Dedifferentiated amniotic fluid mesenchymal stem cell (primary cell): ENCODE results near the gene RTN4RL1.

Source experiments
- DNase-seq: peaks from one replicate; pipeline ENCODE4 v3.0.0-alpha.2; 2016; ENCODE audit errors: extremely low spot score

RTN4RL1 gene

GRCh38 chr17:2047590-2047989, 22.5 kb upstream of the RTN4RL1 start:
- DNase-seq = no peak

DNA sequence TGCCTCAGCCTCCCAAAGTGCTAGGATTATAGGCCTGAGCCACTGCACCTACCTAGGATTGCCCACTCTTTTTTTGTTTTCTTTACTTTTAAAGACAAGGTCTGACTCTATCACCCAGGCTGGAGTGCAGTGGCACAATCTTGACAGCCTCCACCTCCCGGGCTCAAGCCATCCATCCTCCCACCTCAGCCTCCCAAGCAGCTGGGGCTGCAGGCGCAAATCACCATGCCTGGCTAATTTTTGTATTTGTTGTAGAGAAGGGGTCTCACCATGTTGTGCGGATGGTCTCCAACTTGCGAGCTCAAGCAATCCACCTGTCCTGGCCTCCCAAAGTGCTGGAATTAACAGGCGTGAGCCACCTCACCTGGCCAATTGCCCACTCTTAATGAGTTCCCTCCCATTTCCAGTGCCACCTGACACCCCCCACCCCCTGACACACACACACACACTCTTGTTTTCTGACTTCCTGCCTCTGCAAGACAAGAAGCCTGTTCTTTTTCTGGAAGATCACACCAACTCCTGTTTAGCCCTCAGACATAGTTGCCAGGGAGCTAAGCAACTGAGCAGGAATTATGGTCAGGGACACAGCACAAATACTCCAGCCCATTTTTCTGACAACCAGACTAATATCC, 19.2 kb upstream of the RTN4RL1 start:
- DNase-seq = no peak

- peak; percentile 57 for DNase-seq
These were observed 18.7 kb upstream of the RTN4RL1 start for GRCh38 chr17:2043785-2044184.

DNA sequence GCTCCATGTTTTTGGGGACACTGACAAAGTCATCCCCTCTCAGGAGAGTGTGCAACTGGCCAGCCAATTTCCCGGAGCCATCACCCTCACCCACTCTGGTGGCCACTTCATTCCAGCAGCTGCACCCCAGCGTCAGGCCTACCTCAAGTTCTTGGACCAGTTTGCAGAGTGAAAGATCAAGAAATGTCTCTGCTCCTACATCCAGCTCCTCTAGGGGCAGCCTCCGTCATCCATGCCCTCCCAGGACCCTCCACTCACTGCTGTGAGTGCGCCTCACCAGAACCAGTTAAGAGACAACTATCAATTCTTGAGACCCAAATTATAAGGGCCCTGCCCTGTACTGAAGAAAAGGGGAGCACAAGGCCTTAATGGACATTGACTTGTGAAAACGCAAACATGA, 17.8 kb upstream of the RTN4RL1 start:
- no peak for DNase-seq

DNA sequence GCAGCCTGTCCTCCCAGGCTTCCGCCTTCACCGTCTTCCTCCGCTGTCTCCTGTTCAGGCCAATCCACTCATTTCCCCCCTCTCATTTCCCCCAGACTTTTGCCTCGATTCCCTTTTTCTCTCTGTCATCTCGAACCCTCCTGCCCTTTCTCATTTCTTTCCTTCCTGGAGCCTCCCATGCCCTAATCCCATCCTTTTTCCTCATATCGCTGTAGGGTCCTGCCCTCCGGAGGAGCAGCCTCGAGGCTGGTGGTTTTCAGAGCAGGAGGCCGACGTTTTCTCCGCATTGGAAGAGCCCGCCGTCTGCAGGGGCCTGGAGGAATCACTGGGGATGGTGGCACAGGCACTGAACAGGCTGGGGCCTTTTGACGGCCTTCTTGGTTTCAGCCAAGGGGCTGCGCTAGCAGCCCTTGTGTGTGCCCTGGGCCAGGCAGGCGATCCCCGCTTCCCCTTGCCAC, 17.3 kb upstream of the RTN4RL1 start:
- peak; percentile 37 for DNase-seq

DNA sequence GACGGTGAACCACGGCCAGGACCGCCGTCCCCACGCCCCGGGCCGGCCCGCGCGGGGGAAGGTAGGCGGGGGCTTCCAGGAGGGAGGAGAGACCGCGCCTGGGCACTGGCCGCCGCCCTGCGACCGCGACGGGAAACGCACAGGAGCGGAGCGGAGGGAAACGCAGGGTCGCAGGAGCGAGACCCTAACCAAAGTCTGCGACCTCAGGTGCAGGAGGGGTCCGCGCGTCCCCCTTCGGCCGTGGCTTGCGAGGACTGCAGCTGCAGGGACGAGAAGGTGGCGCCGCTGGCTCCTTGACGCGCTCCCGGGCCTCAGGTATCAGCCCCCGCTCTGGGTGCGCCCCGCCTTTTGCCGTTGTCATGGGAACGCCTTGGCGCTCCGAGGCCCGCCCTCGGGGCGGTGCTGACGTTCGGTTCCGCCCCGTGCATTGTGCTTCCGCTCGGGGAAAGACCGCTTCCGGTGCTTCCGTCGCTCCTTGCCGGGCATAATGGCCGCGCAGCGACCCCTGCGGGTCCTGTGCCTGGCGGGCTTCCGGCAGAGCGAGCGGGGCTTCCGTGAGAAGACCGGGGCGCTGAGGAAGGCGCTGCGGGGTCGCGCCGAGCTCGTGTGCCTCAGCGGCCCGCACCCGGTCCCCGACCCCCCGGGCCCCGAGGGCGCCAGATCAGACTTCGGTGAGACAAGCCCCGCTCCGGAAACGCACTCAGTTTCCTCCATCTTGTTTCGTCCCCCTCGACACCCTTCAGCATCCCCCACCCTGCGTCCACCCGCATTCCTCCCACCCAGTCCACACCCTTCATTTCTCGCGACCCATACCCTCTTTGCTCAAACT, 16.6 kb upstream of the RTN4RL1 start, which contains the start of gene OVCA2:
OVCA2 (plus strand) TSS at position 462 of the 829 bp plus-strand sequence; CDS start at position 488, 26 bp downstream.
- DNase-seq = peak; percentile 90

DNA sequence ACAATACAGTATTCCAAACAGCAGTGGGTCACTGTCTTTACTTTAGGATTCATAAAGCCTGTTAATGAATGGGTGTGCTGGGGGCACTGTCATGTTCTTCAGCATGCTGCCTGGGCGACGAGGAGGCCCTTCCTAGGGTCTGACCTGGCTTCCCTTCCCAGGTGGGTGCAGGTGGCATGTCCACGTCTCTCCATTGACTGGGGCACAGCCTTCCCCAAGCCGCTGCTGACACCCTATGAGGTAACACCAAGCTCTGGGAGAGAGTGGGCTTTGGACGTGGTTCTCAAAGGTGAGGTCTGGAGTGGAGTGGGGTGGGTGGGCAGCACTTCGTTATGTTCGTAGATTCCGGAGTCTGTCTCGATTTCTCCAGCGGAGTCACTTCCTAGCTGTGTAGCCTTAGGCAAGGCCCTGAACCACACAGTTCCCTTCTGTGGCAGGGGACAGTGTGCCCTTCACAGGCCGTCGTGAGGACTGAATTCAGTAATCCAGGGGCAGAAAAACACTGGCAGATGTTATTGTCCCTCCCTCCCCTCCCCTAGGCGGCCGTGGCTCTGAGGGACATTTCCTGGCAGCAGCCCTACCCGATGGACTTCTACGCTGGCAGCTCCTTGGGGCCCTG, 15.9 kb upstream of the RTN4RL1 start:
- DNase-seq = no peak

- no peak for DNase-seq
These were observed 15.2 kb upstream of the RTN4RL1 start for GRCh38 chr17:2040219-2040827.

DNA sequence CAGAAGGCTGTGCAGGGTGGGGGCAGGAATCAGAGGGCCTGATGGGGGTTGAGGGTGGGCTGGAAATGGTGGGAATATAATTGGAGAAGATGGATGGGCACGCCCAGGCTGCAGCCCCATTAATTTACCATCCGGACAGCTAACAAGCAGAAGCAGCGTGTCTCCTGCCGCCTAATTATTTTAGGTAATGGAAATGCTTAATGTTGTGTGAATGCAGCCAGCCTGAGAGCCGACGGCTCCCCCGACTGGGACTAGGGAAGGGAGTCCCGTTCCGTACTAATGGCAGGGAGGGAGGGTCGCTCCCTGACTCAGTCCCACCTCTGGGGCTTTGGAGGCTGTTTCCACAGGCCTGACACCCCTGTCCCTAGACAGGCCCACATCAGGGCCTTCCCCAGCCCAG, 12.0 kb upstream of the RTN4RL1 start:
- DNase-seq = no peak

GRCh38 chr17:2035541-2036488, 10.7 kb upstream of the RTN4RL1 start:
- no peak for DNase-seq

- DNase-seq = no peak
These were observed 9.8 kb upstream of the RTN4RL1 start for GRCh38 chr17:2034806-2035540.

- no peak for DNase-seq
These were observed 9.0 kb upstream of the RTN4RL1 start for GRCh38 chr17:2034157-2034556.

DNA sequence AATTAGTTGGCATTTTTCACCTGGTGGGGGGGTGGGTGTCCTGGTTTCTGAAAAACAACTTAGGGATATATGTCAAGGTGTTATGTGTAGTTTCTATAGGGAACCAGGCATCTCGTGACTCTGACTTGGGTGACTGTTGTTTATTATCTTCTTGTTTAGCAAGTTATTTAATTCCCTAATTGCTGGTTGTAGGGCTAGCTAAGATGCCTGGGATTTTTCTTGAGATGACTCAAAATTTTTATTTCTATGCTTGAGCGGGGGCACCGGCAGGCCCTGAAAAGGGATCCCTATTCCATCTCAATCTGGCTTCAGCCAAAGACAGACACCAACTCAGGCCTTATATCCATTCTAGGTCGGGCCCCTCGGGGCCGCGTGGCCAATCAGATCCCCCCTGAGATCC, 8.0 kb upstream of the RTN4RL1 start:
- DNase-seq = no peak

DNA sequence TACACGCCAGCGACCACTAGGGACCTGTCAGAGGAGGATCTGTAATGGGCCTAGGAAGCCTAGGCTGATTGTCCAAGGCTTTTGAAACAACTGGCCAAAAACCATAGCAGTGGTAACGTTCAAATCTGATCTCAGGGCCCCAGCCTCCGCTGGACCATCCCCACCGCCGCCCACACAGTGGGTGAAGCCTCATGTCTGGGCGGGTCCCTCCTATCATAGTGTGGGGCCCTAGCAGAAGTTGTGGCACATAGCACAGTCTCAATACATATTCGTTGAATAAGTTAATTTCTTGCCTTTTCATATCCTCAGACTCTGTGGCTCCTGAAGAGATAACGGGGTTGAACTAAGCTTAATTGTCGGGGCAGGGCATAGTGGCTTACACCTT, 5.6 kb upstream of the RTN4RL1 start:
- DNase-seq = no peak

DNA sequence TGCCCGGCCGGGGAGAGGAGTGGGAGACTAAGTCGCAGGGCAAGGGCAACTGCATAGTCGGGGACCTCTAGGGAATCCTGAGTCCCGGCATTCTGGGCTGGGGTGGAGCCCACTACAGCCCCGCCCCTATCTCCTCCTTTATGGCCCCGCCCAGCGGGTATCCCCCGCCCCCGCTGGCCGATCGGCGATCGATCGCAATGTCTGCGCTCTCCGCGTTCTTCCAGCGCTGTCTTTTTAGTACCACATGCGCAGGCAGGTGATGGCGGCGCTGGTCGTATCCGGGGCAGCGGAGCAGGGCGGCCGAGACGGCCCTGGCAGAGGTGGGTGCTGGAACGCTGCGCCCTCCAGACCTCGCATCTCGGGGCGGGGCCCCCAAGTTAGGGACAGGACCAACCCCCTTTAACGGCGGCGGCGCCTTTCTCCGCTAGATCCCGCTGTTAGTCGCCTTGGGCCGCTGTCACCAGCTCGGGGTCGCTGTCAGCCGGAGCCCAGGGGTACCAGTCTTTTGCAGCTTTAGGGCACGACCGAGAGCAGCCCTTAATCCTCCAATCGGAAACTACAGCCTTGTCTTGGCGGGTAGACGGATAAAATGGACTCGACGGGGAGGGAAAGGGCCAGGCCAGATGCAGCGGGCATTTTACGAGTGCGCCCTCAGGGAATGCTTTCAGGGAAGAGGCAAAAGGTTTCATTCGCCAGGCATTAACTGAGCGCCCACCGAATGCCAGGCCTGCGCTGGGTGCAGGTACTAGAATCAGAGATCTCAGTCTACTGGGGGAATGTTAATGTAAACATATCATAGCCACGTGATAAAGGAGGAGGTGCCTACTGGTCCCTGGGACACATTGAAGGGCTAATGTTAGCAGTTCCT, 5.0 kb upstream of the RTN4RL1 start, which contains the start of gene DPH1:
DPH1 (plus strand) TSS at position 243 of the 868 bp plus-strand sequence; CDS start at position 260, 17 bp downstream.
- peak; percentile 83 for DNase-seq

DNA sequence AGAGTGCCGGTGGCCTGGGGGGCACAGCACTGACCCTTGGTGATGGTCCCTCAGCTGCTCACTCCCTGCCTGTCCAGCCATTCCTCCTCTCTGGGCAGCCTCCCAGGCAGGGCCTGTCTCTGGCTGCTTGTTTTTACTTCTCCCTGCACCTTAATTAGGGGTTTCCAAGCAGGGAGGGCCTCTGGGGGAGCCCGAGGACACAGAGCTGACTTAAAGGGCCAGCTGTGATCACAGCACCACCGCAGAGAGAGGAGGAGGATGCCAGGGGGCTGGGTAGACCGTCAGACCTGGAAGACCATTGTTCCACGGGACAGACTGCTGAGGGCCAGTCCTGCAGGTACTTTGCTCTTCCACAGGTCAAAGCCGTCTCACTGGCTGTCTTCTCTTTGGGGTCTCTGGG, 3.6 kb upstream of the RTN4RL1 start:
- DNase-seq = no peak

DNA sequence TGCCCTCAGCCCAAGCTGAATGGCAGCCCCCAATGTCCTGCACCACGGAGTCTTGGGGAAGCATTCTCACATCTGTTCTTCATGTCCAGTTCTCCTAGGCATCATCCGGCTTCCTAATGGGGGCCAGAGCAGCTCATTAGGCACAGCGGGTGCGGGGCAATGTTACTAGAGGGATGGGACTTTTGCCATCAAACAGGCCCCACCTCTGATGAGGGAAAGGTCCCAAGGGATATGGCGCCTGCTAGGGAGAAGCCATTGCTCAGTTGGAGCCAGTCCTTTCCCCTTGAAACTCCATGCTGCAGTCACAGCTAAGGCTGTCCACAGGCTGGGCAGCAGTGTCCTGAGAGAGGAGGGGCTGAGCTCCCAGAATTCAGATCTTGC, 3.1 kb upstream of the RTN4RL1 start:
- no peak for DNase-seq

GRCh38 chr17:2027528-2028233, 2.5 kb upstream of the RTN4RL1 start:
- DNase-seq = no peak
